GM10248 (cell line): ENCODE measurements around the gene ZNF79.

Experiments used
- CTCF ChIA-PET: fragments of 300-600 bp; sonication (Branson Sonifier 250); formaldehyde crosslinking; extraction: SDS; loops from one replicate; lab custom pipeline; 2021; ENCODE audit warnings: antibody characterized with exemption; lab: Yijun Ruan, JAX
- POLR2A ChIA-PET: fragments of 350-650 bp; sonication (Branson Sonifier 250); formaldehyde crosslinking; extraction: SDS; loops from one replicate; lab custom pipeline; 2020; ENCODE audit warnings: antibody characterized with exemption; lab: Yijun Ruan, JAX
- DNase-seq: peaks from one replicate; pipeline ENCODE4 v3.0.0; 2012; ENCODE audit errors: extremely low spot score
- CTCF ChIP-seq: IDR thresholded peaks from 2 replicates; pipeline ENCODE4 v1.5.1; 2012; ENCODE audit warnings: mild to moderate bottlenecking, low read depth; ENCODE audit errors: extremely low read depth, missing control alignments, control extremely low read depth

The ZNF79 gene

GRCh38 chr9:127426756-127427155 lies 2.6 kb downstream of the ZNF79 start:
- ChIA-PET POLR2A (interaction anchor here (0.6 kb wide), 2 partner anchors 16 to 271 kb away, joined by 3 read pairs; no protein-coding TSS in a partner anchor), CTCF (no interaction called here)
- no peak for DNase-seq
- TF ChIP-seq CTCF, result no peak

- CTCF ChIA-PET, result no interaction called here
- no peak for TF ChIP-seq CTCF
- POLR2A ChIA-PET, result interaction anchor here (1.0 kb wide), 1 partner anchor 23 kb away, joined by 4 read pairs; the partner anchor contains the start of genes LRSAM1 and RPL12
- no peak for DNase-seq
Observed at GRCh38 chr9:127428348-127428747, 4.2 kb downstream of the ZNF79 start.

- DNase-seq, result no peak
- CTCF ChIA-PET, result interaction anchor here (1.6 kb wide), 1 partner anchor 20 kb away, joined by 3 read pairs; no protein-coding TSS in a partner anchor
- TF ChIP-seq CTCF, result no peak
- POLR2A ChIA-PET, result interaction anchor here (0.6 to 1.6 kb wide), 2 partner anchors 14 to 20 kb away, joined by 3 to 5 read pairs; partner anchors contain the start of genes LRSAM1 and RPL12
Observed at GRCh38 chr9:127430415-127430814, 6.2 kb downstream of the ZNF79 start.

- ChIA-PET POLR2A (interaction anchor here (0.8 kb wide), 1 partner anchor 13 kb away, joined by 3 read pairs; the partner anchor contains the start of genes LRSAM1 and RPL12), CTCF (no interaction called here)
- no peak for TF ChIP-seq CTCF
- DNase-seq, result no peak
Observed at GRCh38 chr9:127437497-127438264, 13.5 kb downstream of the ZNF79 start.

- POLR2A ChIA-PET, result no interaction called here
- DNase-seq, result no peak
- CTCF ChIA-PET, result no interaction called here
- no peak for TF ChIP-seq CTCF
Observed at GRCh38 chr9:127438394-127438793, 14.2 kb downstream of the ZNF79 start.

GRCh38 chr9:127444283-127444920 lies 20.2 kb downstream of the ZNF79 start:
- ChIA-PET CTCF (interaction anchor here (1.0 to 1.5 kb wide), 2 partner anchors 11 kb away, joined by 3 to 4 read pairs; no protein-coding TSS in a partner anchor), POLR2A (interaction anchor here (0.6 to 1.6 kb wide), 3 partner anchors 14 to 48 kb away, joined by 3 to 4 read pairs (median 3); partner anchors contain the start of genes SLC2A8 and ZNF79)
- TF ChIP-seq CTCF, result no peak
- DNase-seq, result no peak
